ENCODE data around the gene CD68.
"Not testable (repeated sequence)": the region's sequence is repeated elsewhere in the genome, so short reads cannot be mapped to it uniquely, and the experiment has no call there.

CD68 gene

DNA sequence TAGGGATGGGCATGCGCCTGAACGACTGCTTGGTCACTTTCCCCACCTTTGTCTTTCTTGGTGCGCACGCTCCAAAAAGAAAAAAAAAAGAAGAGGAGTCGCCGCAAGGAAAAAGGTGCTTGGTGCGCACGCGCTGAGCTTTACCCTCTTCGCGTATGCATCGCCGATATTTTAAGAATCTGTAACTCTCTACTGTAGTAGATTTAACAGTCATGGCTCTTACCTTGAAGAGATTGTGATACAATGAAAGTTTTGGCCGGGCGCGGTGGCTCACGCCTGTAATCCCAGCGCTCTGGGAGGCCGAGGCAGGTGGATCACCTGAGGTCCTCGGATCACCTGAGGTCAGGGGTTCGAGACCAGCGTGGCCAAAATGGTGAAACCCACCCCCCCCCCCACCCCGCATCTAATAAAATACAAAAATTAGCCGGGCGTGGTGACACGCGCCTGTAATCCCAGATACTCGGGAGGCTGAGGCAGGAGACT is 35.9 kb downstream of the CD68 start:
- DNase-seq = no peak

DNA sequence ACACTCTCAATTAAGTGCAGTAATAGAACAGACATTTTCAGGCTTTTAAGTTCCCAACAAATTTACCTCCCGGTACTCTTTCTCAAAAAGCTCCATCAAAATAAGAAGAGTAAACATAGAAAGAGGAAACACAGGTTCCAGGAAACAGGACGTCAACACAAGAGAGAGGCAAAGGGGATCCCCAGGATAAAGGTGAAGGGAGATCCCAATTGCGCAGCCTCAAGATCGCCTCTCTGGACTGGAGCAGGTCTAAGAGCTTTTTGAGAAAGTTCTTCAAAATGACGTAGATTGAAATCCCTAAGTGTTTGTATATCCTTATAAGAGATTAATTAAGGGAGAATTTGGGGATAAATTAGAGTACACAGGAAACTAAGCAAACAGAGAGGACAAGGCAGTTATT is 39.2 kb downstream of the CD68 start:
- DNase-seq = no peak

DNA sequence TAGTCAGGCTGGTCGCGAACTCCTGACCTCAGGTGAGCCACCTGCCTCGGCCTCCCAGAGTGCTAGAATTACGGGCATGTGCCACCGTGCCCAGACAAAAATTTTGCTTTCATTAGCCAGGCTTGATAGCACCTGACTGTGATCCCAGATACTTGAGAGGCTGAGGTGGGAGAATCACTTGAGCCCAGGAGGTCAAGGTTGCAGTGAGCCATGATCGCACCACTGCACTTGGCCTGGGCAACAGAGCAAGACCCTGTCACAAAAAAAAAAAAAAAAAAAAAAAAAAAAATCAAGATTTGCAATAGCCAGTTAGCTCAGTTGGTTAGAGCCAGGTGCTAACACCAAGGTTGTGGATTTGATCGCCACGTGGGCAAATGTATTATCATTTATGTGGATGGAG is 41.4 kb downstream of the CD68 start:
- no peak for DNase-seq

DNA sequence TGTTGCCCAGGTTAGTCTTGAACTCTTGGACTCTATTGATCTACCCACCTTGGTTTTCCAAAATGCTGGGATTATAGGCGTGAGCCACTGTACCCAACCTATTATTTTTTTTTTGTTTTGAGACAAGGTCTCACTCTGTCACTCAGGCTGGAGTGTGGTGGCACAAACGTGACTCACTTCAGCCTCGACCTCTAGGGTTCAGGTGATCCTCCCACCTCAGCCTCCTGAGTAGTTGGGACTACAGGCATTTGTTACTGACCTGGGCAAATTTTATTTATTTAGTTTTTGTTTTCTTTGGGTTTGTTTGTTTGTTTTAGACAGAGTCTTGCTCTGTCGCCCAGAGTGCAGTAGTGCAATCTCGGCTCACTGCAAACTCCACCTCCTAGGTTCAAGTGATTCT is 44.2 kb downstream of the CD68 start:
- DNase-seq = no peak

DNA sequence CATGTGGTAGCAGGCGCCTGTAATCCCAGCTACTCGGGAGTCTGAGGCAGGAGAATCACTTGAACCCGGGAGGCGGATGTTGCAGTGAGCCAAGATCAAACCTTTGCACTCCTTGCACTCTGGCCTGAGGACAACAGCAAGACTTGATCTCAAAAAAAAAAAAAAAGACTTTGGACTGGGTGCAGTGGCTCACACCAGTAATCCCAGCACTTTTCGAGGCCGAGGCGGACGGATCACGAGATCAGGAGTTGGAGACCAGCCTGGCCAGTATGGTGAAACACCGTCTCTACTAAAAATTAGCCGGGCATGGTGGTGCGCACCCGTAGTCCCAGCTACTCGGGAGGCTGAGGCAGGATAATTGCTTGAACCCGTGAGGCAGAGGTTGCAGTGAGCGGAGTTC is 46.3 kb downstream of the CD68 start:
- not testable (repeated sequence) for DNase-seq

DNA sequence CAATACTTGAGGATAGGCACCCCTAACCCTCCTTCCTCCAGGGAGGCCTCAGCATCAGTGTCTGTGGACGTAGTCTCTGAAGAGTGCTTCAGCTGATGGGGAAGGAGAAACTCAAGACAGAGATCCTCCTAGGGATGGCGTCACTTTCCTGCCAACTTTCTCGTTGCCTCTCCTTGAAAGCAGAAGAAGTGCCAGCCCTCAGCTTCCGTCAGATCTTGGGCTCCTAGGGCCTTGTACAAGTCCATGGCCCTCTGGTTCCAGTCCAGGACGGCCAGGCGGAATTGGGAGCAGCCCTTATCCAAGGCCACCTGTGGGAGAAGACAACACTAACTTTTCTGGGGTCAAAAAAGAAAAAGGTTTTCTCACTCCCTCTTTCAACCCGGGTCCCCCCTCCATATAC is 46.9 kb downstream of the CD68 start:
- DNase-seq = no peak

DNA sequence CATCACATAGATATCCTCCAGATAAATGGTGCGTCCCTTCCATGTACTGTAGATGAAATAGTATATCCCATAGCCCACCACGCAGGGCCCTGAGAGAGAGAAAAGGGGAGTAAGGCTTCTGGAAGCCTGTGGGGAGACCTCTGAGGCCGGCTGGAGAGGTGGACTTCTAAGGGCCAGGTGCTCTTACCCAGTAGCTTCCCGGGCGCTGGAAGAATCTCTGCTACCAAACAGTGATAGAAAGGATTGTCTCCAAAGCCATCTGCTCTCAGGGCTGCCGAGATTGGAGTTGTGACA is 47.5 kb downstream of the CD68 start:
- DNase-seq = no peak

DNA sequence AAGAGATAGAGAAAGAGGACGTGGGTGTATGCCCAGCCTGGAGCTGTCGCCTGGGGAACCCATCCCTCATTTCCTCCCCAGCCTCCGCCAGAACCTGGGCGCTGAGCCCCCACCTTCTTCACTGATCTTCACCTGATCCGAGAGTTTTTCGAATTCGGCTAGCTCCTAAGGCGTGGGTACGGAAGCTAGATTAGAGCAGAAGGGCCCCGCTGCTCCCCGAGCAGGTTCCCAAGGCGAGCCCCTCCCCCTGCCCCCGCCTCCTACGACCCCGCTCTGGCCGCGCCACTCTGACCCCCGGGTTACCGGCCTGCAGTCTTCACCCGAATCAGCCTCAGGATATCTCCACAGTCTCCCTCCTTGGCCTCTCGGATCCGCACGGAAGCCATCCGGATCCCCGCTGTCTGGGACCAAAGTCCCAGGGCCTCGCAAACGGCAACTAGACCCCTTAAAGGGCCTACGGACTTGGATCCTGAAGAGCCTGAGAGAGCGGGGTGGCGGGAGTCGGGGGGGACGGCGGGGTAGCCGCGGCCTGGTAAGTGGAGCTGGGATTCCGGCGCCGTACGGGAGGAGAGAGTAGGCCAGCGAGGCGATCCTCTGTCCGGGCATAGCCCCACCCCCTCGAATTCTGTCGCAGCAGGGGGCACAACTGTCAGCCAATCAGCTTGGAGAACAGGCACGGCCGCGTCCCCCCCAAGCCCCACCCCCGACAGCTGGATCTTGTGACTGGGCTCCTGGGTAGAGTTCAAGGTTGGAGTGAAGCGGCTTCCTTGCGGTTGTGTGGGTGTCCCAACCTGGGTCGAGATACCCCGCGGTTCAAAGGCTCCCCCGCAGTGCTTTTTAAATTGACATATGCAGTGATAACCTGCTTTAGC is 48.0 kb downstream of the CD68 start, which contains the start of gene SAT2:
Gene SAT2, minus strand, starts transcription at position 572 of the 872 bp plus-strand sequence. Its CDS starts 186 bp downstream, at position 386.
- peak; percentile 89 for DNase-seq

DNA sequence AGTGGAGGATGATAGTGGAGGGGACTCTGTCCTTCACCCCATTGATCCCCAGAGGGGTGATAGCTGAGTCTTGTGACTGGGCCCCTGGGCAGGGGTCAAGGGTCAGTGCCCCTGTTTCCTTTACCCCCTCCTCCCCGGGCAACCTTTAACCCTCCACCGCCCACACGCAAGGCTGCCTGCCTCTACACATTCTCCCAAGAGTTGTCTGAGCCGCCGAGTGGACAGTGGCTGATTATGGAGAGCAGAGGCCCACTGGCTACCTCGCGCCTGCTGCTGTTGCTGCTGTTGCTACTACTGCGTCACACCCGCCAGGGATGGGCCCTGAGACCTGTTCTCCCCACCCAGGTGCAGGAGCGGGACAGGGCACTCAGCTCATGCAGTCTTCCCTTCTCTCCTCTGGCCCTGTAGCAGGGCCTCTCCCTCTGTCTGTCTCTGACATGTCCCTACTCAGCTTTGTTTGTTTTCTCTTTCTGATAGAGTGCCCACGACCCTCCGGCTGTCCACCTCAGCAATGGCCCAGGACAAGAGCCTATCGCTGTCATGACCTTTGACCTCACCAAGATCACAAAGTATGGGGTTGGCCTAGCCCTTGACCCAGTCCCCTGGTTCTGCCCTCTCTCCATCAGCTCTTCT is 50.6 kb downstream of the CD68 start, which contains the start of gene SHBG:
Gene SHBG, plus strand, starts transcription at position 197 of the 633 bp plus-strand sequence. Its CDS starts 38 bp downstream, at position 235.
- DNase-seq = no peak

Measured in NCI-H69 (cell line).